ENCODE results near the gene CYP2A6. TPM values are rescaled to one million over a fixed set of nuclear protein-coding genes. Genes with fewer than 3 reads are reported as not detected.
A peak's percentile ranks its signal among the peaks of the same experiment; 100 is the strongest.

The CYP2A6 gene
- total RNA-seq, 1 donor from 2014 or later = not detected

GRCh38 chr19:40803170-40803856 is 46.9 kb downstream of the CYP2A6 start:
- no peak for DNase-seq (ENCODE audit: low read depth, low spot score)

- DNase-seq (ENCODE audit: low read depth, low spot score) = no peak
Measured at GRCh38 chr19:40802300-40803169, 47.7 kb downstream of the CYP2A6 start.

DNA sequence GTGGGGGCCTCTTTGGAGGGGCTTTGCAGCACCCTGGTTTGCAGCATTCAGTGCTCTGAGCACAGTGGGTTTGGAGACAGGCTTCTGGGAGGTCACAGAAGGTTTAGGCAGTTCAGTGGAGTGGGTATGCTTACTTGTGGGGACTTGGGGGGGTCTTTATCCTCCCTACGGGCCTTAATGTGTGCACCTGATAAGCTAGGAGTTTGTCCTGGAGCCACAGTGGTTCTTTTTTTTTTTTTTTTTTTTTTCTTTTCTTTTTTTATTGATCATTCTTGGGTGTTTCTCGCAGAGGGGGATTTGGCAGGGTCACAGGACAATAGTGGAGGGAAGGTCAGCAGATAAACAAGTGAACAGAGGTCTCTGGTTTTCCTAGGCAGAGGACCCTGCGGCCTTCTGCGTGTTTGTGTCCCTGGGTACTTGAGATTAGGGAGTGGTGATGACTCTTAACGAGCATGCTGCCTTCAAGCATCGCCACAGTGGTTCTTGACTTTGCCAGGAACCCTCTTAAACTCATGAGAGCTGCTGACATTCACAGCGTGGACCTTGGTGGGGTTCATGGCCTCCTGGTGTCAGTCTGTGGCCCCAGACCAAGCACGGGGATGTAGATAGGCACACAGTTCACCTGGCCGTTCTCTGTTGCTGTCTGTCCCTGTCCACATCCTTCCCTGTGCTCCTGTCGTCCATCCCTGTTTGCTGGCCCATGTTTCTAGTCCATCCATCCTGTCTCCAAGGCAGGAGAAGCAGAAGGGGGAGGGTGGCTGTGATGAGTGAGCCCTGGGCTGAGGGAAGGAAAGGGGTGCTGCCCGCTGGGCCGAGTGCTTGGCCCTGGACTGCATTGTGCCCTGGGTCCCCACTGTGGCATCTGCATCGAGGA is 48.6 kb downstream of the CYP2A6 start:
- no peak for DNase-seq (ENCODE audit: low read depth, low spot score)

DNA sequence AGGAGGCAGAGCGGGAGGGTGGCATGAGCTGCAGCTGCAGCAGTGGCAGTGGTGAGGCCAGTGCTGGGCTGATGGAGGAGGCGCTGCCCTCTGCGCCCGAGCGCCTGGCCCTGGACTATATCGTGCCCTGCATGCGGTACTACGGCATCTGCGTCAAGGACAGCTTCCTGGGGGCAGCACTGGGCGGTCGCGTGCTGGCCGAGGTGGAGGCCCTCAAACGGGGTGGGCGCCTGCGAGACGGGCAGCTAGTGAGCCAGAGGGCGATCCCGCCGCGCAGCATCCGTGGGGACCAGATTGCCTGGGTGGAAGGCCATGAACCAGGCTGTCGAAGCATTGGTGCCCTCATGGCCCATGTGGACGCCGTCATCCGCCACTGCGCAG is 49.3 kb downstream of the CYP2A6 start:
- DNase-seq (ENCODE audit: low read depth, low spot score) = no peak

DNA sequence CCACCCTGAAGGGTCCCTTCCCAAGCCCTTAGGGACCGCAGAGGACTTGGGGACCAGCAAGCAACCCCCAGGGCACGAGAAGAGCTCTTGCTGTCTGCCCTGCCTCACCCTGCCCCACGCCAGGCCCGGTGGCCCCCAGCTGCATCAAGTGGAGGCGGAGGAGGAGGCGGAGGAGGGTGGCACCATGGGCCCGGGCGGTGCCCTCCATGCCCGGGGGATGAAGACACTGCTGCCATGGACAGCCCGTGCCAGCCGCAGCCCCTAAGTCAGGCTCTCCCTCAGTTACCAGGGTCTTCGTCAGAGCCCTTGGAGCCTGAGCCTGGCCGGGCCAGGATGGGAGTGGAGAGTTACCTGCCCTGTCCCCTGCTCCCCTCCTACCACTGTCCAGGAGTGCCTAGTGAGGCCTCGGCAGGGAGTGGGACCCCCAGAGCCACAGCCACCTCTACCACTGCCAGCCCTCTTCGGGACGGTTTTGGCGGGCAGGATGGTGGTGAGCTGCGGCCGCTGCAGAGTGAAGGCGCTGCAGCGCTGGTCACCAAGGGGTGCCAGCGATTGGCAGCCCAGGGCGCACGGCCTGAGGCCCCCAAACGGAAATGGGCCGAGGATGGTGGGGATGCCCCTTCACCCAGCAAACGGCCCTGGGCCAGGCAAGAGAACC is 49.8 kb downstream of the CYP2A6 start:
- no peak for DNase-seq (ENCODE audit: low read depth, low spot score)

- no peak for DNase-seq (ENCODE audit: low read depth, low spot score)
Measured at GRCh38 chr19:40799558-40800338, 50.5 kb downstream of the CYP2A6 start.

DNA sequence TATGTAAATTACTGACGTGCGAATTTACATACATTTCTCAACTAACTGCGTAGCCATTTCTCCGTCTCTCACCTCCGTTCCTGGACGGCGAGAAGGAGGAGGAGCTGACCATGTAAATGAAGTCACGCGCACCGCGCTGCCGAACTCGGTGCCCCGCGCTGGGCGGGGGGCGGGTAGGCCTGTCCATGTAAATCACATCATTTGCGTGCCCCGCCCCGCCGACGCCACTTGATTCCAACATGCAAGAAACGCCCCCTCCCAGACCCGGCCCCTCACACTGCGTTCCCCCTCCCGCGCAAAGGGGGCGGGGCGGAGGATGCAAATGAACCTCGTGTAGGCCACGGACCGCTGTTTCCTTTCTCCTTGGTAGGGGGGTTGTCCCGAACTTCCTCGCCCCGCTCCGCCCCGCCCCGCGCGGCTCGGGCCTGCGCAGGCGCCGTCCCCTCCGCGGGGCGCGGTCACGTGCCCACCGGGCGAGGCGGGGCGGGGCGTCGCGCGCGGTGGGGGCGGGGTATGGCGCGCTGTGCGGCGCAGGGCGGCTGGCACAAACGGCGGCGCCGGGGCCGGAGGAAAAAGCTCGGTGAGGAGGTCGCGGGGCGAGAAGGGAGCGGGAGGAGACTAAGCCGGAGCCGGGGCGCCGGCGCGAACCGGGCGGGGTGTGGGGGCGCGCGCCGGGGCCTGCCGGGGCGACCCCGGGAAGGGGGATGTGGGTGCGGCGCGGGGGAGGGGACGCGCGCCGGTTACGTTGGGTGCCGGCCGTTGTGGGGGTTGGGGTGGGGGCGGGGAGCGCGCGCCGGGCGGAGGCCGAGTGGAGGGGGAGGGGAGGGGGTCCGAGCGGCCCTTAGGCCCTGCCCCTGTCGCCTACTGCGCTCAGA is 51.3 kb downstream of the CYP2A6 start, which contains the start of gene EGLN2:
Gene EGLN2 (plus strand): TSS at position 509 of the 875 bp plus-strand sequence. CDS start 1,382 bp downstream, outside the sequence.
- peak; percentile 100 for DNase-seq (ENCODE audit: low read depth, low spot score)

DNA sequence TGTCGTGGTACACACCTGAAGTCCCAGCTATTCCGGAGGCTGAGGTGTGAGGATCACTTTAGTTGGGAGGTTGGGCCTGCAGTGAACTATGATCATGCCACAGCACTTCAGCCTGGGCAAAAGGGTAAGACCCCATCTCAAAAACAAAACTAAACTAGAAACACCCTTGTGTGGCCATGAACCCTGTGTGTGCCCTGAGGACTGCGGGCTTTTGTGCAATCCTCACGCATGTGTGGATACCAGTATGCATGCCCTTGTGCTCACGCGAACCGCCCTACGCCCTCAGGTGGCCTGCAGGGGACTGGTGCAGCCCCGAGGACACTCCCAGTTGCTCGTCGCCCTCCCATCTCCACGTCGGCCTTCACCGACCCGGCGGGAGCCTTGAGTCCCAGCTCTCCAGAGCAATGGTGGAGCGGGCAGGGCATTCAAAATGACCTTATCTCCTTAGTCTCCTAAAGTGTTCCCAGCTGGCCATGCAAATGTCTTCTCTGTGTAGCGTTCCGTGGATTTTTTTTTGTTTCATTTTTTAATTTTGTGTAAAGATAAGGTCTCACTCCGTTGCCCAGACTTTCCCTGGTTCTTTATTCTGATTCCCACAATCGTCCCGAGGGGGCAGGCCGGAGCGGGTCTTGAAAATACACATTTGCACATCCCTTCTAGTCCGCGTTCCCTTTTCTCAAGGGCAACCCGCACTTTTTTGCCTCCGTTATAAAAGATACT is 52.1 kb downstream of the CYP2A6 start:
- no peak for DNase-seq (ENCODE audit: low read depth, low spot score)

DNA sequence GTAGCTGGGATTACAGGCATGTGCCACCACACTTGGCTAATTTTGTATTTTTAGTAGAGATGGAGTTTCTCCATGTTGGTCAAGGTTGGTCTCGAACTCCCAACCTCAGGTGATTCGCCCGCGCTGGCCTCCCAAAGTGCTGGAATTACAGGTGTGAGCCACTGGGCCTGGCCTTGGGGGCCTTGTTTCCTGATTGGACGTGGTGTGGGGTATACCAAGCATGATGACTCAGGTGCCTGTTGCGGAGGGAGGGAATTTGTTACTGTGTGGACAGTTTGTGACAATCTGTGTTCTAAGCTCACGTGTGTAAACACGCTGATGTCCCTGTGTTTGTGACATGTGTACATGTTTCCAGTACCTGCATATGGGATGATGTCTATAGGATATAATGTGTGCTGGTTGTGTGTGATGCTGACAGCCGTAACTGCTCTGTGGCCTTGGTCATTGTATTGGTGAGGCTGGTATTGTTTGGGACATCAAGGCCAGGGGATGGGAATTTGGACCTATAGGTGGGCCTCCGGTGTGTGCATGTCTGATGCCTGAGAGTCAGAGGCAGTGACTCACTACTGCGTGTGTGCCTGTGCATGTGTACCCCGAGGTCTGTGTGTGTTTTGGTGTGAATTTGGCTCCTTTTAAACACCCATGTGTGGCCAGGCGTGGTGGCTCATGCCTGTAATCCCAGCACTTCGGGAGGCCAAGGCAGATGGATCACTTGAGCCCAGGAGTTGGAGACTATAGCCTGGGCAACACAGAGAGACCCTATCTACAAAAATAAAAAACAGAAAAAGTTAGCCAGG is 52.9 kb downstream of the CYP2A6 start:
- DNase-seq (ENCODE audit: low read depth, low spot score) = no peak

Other genes with a start within 250 kb of the CYP2A6 start
- 6.1 and 14.4 TPM in 2 replicates for gene LTBP4, start 249.1 kb downstream of the CYP2A6 start, total RNA-seq
- 19.4 and 23.8 TPM in 2 replicates for gene NUMBL, start 159.8 kb downstream of the CYP2A6 start, total RNA-seq
- gene COQ8B, start 133.6 kb downstream of the CYP2A6 start, total RNA-seq = 16.5 and 25.7 TPM in 2 replicates
- gene ITPKC, start 133.3 kb downstream of the CYP2A6 start, total RNA-seq = 19.8 and 25.8 TPM in 2 replicates
- gene ACTMAP, start 100.0 kb downstream of the CYP2A6 start, total RNA-seq = 0.49 and 0.59 TPM in 2 replicates
- 54.3 and 55.1 TPM in 2 replicates for gene SNRPA, start 99.2 kb downstream of the CYP2A6 start, total RNA-seq
- 0.20 TPM in 1 of 2 replicates, not detected in the other for gene MIA, start 74.9 kb downstream of the CYP2A6 start, total RNA-seq
- 6.7 and 10.6 TPM in 2 replicates for gene RAB4B, start 72.2 kb downstream of the CYP2A6 start, total RNA-seq
- gene EGLN2, start 51.3 kb downstream of the CYP2A6 start, total RNA-seq = 117 and 150 TPM in 2 replicates
- gene CYP2A7, start 31.8 kb upstream of the CYP2A6 start, total RNA-seq = not detected in 2 replicates
- gene CYP2B6, start 140.8 kb upstream of the CYP2A6 start, total RNA-seq = not detected in 2 replicates
- gene CYP2A13, start 238.0 kb upstream of the CYP2A6 start, total RNA-seq = not detected in 2 replicates

Data from pulmonary artery endothelial cell (primary cell).